Lower leg skin (tissue), 3 donors: ENCODE measurements around the gene NRXN3.

Experiments used
- CTCF ChIP-seq, 3 donors: fragments of 450-650 bp; IDR thresholded peaks; one replicate each; pipeline ENCODE4 v1.5.1; 2016; ENCODE audit warnings: antibody characterized with exemption in 3 of 3, mild to moderate bottlenecking in 3 of 3, moderate library complexity in 2 of 3
- POLR2A ChIP-seq, 2 donors: fragments of 450-650 bp; IDR thresholded peaks; one replicate each; pipeline ENCODE4 v1.6.1; 2016 to 2017; ENCODE audit warnings: antibody characterized with exemption in 2 of 2, mild to moderate bottlenecking in 1 of 2, moderate library complexity in 1 of 2

GRCh38 chr14:79285263-79285662, 1115.1 kb downstream of the NRXN3 start:
- TF ChIP-seq CTCF (IDR thresholded peaks at IDR 0.05) (no peak), POLR2A (IDR thresholded peaks at IDR 0.05) (no peak)
